ENCODE results near the gene OR11G2.
"Not testable (repeated sequence)": the region's sequence is repeated elsewhere in the genome, so short reads cannot be mapped to it uniquely, and the experiment has no call there.

OR11G2 gene

GRCh38 chr14:20228681-20229080, 38.0 kb downstream of the OR11G2 start, which contains the start of gene OR11H7:
Gene OR11H7, plus strand, starts transcription at chr14:20228981.
- DNase-seq, result no peak

DNA sequence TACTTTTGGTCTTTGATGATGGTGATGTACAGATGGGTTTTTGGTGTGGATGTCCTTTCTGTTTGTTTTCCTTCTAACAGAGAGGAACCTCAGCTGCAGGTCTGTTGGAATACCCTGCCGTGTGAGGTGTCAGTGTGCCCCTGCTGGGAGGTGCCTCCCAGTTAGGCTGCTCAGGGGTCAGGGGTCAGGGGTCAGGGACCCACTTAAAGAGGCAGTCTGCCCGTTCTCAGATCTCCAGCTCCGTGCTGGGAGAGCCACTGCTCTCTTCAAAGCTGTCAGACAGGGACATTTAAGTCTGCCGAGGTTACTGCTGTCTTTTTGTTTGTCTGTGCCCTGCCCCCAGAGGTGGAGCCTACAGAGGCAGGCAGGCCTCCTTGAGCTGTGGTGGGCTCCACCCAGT, 44.7 kb downstream of the OR11G2 start:
- DNase-seq, result not testable (repeated sequence)

DNA sequence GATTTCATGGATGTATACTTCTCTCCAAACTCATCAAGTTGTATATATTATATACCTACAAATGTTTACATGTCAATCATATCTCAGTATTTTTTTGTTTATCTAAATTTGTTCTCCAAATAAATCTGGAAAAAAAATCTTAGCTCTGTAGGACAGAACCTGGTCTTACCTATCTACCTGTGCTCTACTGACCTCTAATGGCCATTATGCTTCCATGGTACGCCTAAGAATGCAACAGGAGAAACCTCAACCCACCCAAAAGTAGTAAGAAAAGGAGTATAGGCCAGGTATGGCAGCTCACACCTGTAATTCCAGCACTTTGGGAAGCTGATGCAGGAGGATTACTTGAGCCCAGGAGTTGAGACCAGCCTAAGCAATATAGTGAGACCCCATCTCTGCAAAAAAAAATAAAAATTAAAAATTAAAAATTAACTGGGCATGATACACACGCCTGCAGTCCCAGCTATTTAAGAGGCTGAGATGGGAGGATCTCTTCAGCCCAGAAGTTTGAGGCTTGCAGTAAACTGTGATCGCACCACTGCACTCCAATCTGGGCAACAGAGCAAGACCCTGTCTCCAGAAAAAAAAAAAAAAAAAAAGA, 57.0 kb downstream of the OR11G2 start:
- DNase-seq, result no peak
